Hepatocyte (in vitro differentiated cells): Measurements from ENCODE around the gene CAPZB.

ENCODE experiments used
- EZH2 ChIP-seq: fragments of 200-600 bp; sonication (generic); IDR thresholded peaks from 2 replicates; pipeline ENCODE4 v1.6.1; 2016; ENCODE audit warnings: antibody characterized with exemption, mild to moderate bottlenecking, borderline replicate concordance
- TF ChIP-seq, protein P1 (sequence below): fragments of 200-600 bp; sonication (generic); IDR thresholded peaks from 2 replicates; pipeline ENCODE4 v1.5.1; 2016; ENCODE audit warnings: antibody characterized with exemption, mild to moderate bottlenecking; ENCODE audit not compliant: poor library complexity

DNA sequence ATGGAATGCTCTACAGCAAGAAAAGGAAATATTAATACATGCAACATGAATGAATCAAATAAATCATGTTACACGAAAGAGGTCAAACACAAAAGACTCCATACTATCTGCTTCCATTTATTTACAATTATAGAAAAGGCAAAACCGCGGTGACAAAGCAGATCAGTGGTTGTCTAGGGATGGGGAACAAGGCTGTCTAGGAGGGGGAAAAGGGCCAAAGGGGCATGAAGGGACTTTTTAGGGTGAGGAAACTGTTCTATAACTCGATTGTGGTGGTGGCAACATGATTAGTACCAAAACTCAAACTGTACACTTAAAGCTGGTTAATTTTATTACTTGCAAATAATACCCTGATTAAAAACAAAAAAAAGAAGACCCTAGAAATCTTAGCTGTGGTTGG is 20.6 kb downstream of the CAPZB start:
- TF ChIP-seq, protein P1, sequence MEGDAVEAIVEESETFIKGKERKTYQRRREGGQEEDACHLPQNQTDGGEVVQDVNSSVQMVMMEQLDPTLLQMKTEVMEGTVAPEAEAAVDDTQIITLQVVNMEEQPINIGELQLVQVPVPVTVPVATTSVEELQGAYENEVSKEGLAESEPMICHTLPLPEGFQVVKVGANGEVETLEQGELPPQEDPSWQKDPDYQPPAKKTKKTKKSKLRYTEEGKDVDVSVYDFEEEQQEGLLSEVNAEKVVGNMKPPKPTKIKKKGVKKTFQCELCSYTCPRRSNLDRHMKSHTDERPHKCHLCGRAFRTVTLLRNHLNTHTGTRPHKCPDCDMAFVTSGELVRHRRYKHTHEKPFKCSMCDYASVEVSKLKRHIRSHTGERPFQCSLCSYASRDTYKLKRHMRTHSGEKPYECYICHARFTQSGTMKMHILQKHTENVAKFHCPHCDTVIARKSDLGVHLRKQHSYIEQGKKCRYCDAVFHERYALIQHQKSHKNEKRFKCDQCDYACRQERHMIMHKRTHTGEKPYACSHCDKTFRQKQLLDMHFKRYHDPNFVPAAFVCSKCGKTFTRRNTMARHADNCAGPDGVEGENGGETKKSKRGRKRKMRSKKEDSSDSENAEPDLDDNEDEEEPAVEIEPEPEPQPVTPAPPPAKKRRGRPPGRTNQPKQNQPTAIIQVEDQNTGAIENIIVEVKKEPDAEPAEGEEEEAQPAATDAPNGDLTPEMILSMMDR, result no peak
- no peak for TF ChIP-seq EZH2
